ENCODE data around the gene ZBTB32. TPM values are rescaled to one million over a fixed set of nuclear protein-coding genes. Genes with fewer than 3 reads are reported as not detected.

Gene ZBTB32, protein sequence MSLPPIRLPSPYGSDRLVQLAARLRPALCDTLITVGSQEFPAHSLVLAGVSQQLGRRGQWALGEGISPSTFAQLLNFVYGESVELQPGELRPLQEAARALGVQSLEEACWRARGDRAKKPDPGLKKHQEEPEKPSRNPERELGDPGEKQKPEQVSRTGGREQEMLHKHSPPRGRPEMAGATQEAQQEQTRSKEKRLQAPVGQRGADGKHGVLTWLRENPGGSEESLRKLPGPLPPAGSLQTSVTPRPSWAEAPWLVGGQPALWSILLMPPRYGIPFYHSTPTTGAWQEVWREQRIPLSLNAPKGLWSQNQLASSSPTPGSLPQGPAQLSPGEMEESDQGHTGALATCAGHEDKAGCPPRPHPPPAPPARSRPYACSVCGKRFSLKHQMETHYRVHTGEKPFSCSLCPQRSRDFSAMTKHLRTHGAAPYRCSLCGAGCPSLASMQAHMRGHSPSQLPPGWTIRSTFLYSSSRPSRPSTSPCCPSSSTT
- not detected for total RNA-seq

DNA sequence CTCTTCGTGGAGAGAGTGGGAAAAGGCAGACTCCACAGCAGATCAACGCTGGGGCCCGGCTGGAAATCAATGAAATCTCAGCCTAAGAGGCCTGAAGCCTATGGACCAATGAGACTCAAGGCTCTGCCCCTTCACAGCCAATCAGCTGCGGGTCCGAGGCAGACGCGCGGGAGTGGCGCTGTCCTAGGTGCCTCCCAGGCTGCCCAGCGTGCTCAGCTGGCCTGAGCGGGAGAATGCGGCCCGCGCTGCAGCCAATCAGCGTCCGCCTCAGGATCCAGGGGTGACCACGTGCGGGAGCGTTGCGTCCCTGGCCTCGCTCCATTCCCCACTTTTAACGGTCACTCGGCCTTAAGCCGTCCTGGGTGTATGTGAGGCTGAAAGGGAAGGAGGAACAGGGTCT lies at the start of gene ZBTB32:
Gene ZBTB32, plus strand, starts transcription at position 341 of the 400 bp plus-strand sequence. CDS start 10,069 bp downstream, outside the sequence.

DNA sequence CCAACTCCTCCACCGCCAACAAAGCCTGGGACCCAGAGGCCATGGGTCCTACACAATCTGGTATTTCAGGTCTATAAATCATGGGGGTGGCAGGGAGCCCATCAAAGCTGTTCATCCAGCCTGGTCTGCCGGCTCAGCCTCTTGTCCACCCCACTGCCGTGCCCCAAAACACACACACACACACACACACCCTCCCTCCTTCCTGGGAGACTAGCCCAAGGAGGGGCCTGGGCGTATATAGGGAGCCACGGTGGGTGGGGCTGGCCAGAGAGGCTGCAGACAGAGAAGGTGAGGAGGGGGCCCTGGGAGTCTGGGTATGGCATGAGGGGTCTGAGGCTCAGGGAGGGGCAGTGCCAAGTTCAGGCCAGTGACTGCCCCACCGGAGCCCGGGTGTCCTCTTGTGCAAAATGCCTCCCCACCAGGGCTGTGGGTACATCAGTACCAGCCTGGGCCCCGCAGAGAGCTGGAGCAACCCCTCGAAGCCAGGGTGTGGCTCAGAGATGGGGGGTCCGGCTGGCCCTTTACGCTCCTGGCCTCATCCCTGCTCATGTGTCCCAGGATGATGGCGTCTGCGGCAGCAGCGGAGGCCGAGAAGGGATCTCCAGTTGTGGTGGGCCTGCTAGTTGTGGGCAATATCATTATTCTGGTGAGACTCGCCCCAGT lies 38.0 kb upstream of the ZBTB32 start, which contains the start of gene UPK1A:
Gene UPK1A, plus strand, starts transcription at position 267 of the 663 bp plus-strand sequence. Its CDS starts 296 bp downstream, at position 563.

DNA sequence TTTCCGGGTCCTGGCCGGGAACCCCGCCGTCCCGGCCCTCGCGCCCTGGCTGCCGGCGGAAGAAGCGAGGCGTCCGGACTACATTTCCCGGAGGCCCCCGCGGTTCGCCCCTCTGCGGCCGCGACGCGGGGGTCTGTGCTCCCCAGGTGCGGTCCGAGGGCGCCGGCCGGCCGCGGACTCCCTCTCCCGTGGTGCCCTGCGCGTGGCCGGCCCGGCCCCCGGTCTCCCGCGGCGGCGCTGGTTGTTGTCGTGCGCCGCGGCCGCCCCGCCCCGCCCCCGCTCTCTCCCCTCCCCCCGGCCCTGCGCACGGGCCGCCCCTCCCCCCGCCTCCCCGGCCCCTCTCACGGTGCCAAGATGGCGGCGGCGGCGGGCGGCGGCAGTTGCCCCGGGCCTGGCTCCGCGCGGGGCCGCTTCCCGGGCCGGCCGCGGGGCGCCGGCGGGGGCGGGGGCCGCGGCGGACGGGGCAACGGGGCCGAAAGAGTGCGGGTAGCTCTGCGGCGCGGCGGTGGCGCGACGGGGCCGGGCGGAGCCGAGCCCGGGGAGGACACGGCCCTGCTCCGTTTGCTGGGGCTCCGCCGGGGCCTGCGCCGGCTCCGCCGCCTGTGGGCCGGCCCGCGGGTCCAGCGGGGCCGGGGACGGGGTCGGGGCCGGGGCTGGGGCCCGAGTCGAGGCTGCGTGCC lies 13.4 kb downstream of the ZBTB32 start, which contains the start of gene KMT2B:
Gene KMT2B, plus strand, starts transcription at position 339 of the 680 bp plus-strand sequence. Its CDS starts 16 bp downstream, at position 355.

DNA sequence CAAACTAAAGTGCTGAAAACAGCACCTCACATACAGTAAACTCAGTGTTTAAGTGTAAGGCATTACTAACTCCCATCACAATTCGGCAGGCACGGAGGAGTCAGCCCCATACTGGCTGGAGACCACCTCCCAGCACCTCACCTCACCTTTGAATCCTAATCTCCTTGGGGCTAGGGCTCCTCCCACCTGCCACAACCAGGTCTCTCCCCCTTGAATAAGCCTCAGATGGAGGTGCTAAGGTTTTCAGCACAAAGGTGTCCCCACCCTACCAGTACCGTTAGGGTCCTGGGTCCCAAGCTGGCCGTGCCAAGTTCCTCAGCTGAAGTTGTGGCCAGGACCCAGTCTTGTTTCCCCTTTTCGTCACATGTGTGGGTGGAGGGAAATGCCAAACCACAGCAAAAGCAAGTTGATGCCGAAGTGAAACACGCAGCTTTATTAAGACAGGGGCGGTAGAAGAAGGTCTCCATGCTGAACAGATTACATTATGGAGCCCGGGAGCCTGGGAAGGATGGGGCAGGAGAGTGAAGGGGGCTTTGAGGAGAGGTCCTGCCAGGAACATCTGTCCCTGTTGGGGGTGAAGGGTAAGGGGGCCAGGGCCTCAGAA lies 37.9 kb downstream of the ZBTB32 start, which contains the start of gene IGFLR1:
Gene IGFLR1, minus strand, starts transcription at position 332 of the 604 bp plus-strand sequence. CDS start 1,272 bp downstream, outside the sequence.

DNA sequence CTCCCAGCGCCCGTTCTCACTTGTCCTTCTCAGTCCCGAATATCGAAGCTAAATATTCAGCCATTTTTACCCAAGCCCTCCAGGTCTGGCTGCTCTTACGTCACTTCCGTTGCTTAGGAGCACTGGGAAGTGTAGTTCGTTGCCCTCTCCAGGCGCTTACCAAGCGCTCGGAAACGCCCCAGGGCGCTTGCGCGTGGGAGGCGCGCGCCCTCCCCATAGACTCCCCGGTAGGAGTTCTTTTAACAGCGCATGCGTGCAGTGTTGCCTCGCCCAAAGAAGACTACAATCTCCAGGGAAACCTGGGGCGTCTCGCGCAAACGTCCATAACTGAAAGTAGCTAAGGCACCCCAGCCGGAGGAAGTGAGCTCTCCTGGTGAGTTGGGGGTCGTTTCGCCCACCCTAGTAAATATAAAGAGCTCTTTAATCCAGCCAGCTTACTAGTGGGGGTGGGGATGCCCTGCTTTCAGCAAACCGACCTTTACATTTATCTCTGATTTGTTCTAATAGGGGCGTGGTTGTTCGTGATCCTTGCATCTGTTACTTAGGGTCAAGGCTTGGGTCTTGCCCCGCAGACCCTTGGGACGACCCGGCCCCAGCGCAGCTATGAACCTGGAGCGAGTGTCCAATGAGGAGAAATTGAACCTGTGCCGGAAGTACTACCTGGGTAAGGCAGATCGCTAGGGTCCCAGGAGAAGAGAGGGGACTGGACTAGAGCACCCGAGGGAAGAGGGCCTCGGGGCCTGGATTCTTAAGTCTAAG lies 41.1 kb downstream of the ZBTB32 start, which contains the start of the genes PSENEN and U2AF1L4:
Gene PSENEN, plus strand, starts transcription at position 324 of the 759 bp plus-strand sequence. Its CDS starts 280 bp downstream, at position 604.
Gene U2AF1L4, minus strand, starts transcription at position 91 of the 759 bp plus-strand sequence. Its CDS starts 27 bp downstream, at position 64.

DNA sequence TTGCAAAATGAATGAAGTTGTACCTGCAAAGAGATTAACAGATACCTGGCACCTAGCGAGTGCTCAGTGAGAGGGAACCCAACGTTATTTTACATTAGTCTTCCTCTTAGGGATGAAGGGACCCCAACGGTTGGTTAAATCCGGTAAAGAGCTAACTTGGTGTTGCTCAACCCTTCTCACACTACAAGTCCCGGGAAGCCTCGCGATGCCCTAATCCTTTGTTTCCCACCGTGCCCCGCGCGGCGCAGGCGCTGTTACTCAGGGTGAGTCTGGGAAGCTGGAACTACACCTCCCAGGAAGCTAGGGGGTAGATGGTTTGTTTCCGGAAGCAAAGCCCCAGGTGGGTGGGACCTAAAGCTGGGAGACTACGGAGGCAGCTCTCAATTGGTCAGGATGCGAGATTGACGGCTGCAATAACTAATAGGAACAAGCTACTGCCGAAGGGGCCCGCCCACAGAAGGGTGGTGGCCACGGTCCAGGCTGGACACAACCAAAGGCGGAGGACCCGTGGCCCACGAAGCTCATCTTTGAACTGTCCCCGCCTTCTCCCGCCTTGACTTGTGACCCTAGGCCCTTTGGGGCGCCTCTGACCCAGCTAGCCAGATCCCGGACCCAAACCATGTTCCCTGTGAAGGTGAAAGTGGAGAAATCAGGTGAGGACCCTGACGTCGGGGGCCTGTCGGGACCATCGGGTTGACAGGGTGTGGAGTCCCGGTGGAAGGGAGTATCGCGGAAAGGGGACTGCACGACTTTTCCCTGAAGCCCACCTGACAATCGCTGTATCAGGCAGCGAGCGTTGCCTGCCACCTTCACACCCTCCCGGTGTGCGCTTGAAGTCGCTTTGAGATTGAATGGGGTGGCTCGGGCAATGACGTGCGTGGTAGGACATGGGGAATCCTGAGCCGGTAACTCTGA lies 44.0 kb downstream of the ZBTB32 start, which contains the start of gene LIN37:
Gene LIN37, plus strand, starts transcription at position 471 of the 915 bp plus-strand sequence. Its CDS starts 149 bp downstream, at position 620.

DNA sequence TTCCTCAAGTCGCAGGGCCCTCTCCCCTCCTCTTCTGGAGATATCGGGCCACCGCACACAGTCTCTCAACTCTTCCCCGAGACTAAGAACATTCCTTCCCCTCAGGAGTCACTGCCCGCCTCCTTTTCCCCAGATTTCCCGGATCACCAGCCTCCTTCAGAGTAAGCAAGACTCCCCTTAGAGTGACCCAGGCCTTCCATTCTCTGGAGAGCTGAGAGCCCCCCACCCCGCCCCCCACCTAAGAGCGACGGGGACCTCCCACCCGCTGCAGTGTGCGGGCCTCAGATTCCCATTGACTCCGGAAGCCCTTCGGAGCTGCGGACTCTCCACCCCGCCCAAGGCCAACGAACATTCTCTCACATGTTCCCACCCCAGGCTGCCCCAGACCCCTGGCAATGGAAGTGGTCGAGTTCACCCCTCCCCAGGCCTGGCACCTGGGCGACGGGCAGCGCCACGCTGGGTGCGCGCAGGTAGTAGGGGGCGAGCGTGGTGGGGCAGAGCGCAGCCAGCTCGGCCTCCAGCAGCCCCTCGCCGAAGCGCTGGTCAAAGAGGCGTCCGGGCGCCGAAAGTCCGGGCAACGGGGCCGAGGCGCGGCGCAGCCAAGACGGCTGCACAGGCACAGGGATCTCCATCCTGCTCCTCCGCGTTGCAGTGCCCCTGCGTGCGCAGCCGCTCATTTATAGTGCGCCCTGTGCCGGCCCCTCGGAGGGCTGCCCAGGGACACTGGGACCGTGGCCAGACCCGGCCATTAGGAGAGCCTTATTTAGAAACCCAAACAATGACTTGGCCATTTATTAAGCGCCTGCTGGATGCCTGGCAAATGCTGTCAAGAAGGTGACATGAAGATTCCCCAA lies 52.2 kb downstream of the ZBTB32 start, which contains the start of gene HSPB6:
Gene HSPB6, minus strand, starts transcription at position 653 of the 854 bp plus-strand sequence. Its CDS starts 21 bp downstream, at position 632.

DNA sequence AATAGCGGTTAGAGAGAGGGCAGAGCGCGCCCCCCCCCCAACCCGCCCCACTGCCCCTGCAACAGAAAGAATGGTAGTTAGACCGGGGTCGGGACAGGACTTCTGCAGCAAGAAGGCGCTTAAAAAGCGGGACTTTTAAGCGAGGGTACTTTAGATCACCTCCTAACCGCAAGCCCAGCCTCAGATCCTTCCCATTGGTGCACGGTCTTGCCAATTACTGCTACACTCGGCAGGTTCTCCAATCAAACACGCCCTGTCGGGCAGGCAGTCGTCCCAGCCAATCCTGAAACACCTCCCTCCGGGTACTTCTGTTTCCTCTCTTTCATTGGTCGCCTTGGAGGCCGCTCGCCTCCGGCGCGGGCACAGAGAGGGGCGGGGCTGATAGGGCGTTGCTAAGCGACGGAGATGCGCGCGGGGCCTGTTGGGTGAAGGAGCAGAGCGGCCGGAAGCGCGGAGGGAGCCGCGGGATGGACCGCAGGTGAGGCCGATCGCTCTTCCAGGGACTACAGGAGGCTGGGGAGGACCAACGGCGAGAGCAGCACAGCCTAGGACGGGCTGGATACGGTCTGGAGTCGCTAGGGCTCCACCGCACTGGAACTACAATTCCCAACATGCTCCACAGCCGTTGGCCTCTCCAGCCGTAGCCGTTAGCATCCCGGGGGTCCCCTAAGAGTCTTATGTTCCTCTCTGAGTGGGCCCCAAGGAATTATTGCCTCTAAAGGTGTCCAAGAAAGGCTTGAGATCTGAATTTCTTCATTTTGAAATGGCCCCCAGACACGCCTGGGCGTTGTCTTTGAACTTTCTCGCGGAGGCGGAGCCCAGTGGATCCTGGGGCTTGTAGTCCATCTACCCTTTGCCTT lies 53.6 kb downstream of the ZBTB32 start, which contains the start of gene PROSER3:
Gene PROSER3, plus strand, starts transcription at position 428 of the 860 bp plus-strand sequence. Its CDS starts 40 bp downstream, at position 468.

Other genes starting within 250 kb of the ZBTB32 start
- not detected for gene KRTDAP, start 214.1 kb upstream of the ZBTB32 start, total RNA-seq
- 47.1 TPM for gene DMKN, start 190.9 kb upstream of the ZBTB32 start, total RNA-seq
- gene SBSN, start 176.2 kb upstream of the ZBTB32 start, total RNA-seq, result not detected
- gene GAPDHS, start 171.1 kb upstream of the ZBTB32 start, total RNA-seq, result not detected
- gene TMEM147, start 158.9 kb upstream of the ZBTB32 start, total RNA-seq, result 74.1 TPM
- 0.41 TPM for gene ATP4A, start 140.9 kb upstream of the ZBTB32 start, total RNA-seq
- not detected for gene PMIS2, start 118.4 kb upstream of the ZBTB32 start, total RNA-seq
- 14.3 TPM for gene HAUS5, start 91.8 kb upstream of the ZBTB32 start, total RNA-seq
- gene RBM42, start 75.5 kb upstream of the ZBTB32 start, total RNA-seq, result 40.6 TPM
- gene ETV2, start 62.8 kb upstream of the ZBTB32 start, total RNA-seq, result 0.47 TPM
- gene COX6B1, start 56.2 kb upstream of the ZBTB32 start, total RNA-seq, result 303 TPM
- gene UPK1A, start 38.0 kb upstream of the ZBTB32 start, total RNA-seq, result 20.4 TPM
- 28.0 TPM for gene KMT2B, start 13.4 kb downstream of the ZBTB32 start, total RNA-seq
- 4.5 TPM for gene IGFLR1, start 37.9 kb downstream of the ZBTB32 start, total RNA-seq
- 14.9 TPM for gene U2AF1L4, start 40.9 kb downstream of the ZBTB32 start, total RNA-seq
- 22.9 TPM for gene PSENEN, start 41.1 kb downstream of the ZBTB32 start, total RNA-seq
- 11.3 TPM for gene LIN37, start 44.0 kb downstream of the ZBTB32 start, total RNA-seq
- gene HSPB6, start 52.5 kb downstream of the ZBTB32 start, total RNA-seq, result 51.6 TPM
- 15.9 TPM for gene PROSER3, start 53.6 kb downstream of the ZBTB32 start, total RNA-seq
- 27.4 TPM for gene ARHGAP33, start 71.0 kb downstream of the ZBTB32 start, total RNA-seq
- 14.4 TPM for gene PRODH2, start 108.3 kb downstream of the ZBTB32 start, total RNA-seq
- gene NPHS1, start 147.9 kb downstream of the ZBTB32 start, total RNA-seq, result 32.8 TPM
- gene KIRREL2, start 152.4 kb downstream of the ZBTB32 start, total RNA-seq, result 3.9 TPM
- 10.3 TPM for gene APLP1, start 164.0 kb downstream of the ZBTB32 start, total RNA-seq
- gene NFKBID, start 196.0 kb downstream of the ZBTB32 start, total RNA-seq, result 12.7 TPM
- 6.9 TPM for gene HCST, start 198.0 kb downstream of the ZBTB32 start, total RNA-seq
- gene TYROBP, start 203.7 kb downstream of the ZBTB32 start, total RNA-seq, result 24.3 TPM
- gene LRFN3, start 231.8 kb downstream of the ZBTB32 start, total RNA-seq, result 9.9 TPM

All from metanephros (tissue), 1 donor.